CD1c-positive myeloid dendritic cell (primary cell): ENCODE results near the gene TRAF2.
"Not testable (repeated sequence)": the region's sequence is repeated elsewhere in the genome, so short reads cannot be mapped to it uniquely, and the experiment has no call there.

Experiments used
- DNase-seq: peaks from one replicate; pipeline ENCODE4 v3.0.0-alpha.2; 2016; ENCODE audit errors: extremely low spot score

The TRAF2 gene

GRCh38 chr9:136885950-136886578, at the start of gene TRAF2:
Gene TRAF2 (plus strand): TSS chr9:136886516. CDS start chr9:136898741, 12,225 bp downstream.
- DNase-seq, result peak; percentile 100

DNA sequence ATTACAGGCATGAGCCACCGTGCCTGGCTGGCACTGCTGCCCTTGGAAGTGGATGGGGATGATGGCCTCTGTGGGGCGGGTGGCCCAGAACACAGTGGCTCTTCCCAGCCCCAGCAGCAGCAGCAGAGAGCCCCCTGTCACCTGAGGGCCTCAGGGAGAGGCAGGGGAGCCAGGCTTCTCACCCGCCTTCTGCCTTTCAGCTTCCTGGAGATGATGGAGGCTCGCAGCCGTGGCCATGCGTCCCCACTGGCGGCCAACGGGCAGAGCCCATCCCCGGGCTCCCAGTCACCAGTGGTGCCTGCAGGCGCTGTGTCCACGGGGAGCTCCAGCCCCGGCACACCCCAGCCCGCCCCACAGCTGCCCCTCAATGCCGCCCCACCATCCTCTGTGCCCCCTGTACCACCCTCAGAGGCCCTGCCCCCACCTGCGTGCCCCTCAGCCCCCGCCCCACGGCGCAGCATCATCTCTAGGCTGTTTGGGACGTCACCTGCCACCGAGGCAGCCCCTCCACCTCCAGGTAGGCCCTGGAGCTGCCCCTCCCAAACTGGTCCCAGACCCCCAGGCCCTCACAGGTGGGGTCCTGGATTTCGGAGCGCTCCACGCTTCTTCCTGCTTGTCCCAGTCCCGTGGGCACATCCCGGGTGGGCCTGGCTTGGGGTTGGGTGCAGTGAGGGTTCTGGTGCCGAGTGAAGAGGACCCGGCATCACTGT, 49.0 kb upstream of the TRAF2 start:
- no peak for DNase-seq

DNA sequence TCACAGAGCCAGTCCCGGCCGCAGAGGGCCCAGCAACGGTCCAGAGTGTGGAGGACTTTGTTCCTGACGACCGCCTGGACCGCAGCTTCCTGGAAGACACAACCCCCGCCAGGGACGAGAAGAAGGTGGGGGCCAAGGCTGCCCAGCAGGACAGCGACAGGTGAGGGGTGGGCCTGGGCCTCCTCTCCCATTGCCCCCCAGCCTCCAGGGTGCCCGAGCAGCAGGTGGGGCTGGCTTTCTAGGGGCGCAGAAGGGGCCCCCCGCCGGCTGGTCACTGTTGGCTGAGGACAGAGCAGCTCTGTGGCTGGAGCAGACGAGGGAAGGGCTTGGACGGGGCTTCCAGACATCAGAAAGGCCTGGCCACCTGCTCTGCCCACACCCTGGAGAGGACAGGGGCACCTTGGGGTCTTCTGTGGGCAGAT, 48.4 kb upstream of the TRAF2 start:
- DNase-seq, result not testable (repeated sequence)

DNA sequence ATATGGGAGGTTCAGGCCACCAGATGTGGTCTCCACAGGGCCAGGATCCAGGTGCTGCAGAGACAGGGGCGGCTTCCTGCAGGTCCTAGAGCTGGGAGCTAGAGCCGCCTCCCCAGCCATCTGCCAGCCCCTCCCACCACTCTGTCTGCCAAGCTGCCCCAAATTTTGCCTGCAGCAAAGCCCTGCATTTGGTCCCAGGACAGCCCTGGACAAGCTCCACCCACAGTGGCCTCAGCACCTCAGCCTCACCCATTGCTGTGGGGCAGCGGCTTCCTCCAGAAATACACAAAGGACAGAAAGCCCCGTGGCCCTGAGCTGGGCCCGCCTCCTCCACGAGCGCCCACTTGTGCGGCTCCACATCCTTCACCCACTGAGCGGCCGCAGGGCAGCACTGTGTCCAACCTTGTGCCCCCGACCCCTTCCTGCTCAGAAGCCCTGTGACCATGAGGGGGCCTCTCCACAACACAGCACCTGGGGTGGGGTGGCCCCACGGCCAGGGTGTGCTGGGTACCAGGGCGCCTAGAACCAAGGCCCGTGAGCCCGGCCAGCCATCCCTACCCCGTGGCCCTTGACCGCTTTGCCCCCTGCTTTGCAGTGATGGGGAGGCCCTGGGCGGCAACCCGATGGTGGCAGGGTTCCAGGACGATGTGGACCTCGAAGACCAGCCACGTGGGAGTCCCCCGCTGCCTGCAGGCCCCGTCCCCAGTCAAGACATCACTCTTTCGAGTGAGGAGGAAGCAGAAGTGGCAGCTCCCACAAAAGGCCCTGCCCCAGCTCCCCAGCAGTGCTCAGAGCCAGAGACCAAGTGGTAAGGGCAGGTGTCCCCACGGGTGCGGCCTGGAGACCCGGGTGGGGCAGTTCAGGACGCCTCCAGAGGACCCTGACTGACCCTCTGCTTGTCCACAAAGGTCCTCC, 47.7 kb upstream of the TRAF2 start:
- DNase-seq, result no peak

DNA sequence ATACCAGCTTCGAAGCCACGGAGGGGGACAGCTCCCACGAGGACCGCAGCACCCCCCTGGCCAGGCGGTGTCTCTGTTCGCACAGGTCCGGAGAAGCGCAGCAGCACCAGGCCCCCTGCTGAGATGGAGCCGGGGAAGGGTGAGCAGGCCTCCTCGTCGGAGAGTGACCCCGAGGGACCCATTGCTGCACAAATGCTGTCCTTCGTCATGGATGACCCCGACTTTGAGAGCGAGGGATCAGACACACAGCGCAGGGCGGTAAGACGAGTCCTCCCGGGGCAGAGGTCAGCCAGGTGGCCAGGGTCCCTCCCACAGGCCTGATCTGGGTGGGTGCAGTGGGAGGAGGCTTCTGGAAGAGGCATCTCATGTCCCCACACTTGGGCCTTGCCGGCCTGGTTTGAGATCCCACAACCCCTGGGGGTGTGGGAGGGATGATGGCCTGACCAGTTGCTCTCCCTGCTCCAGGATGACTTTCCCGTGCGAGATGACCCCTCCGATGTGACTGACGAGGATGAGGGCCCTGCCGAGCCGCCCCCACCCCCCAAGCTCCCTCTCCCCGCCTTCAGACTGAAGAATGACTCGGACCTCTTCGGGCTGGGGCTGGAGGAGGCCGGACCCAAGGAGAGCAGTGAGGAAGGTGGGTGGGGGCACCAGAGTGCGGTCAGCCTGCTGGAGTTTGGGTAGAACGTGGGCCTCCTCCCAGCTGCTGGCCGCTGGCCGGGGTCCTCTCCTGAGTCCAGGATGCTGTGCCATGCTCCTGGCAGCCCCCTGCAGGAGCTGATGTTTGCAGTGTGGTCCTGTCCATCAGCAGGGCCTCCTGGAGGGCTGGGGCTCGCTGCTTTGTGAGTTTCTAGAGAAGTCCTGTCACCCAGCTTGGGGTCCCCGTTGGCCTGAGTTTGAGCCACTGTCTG, 46.8 kb upstream of the TRAF2 start:
- no peak for DNase-seq

- no peak for DNase-seq
Observed at GRCh38 chr9:136840140-136840876, 46.0 kb upstream of the TRAF2 start.

DNA sequence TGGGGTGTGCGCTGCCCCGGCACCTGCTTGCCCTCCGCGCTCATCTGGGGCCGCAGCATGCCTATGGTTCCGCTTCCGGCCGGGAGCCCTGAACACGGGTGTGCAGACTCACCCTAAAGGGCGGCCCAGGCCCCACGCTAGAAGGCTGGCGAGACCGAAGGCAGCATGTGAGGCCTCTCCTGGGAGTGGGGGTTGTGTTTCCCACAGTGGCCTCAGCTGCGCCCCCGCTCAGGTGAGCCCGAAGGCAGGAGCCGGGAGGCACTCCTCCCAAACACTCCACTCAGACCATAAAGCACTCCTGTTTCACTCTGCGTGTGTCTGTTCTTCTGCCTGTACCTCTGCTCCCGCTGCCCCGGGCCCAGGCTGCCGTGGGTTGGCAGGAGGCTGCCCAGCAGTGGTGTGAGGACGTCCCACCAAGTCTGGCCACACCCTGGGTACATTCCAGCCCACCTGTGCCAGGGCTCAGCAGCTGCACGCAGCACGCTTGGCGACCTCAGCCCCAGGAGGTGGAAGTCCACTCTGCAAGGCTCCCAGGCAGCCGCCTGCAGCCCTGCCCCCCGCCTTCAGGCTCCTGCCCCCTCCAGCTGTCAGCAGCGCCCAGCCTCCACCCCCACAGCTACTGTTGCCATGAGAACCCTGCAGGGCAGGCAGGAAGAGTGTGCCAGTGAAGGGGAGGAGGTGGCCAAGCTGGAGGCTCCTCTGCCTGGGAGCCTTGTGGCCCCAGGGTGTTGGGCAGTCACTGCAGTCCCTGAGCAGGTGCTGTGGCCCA, 45.3 kb upstream of the TRAF2 start:
- DNase-seq, result peak; percentile 8

- DNase-seq, result not testable (repeated sequence)
Observed at GRCh38 chr9:136841646-136842379, 44.5 kb upstream of the TRAF2 start.

DNA sequence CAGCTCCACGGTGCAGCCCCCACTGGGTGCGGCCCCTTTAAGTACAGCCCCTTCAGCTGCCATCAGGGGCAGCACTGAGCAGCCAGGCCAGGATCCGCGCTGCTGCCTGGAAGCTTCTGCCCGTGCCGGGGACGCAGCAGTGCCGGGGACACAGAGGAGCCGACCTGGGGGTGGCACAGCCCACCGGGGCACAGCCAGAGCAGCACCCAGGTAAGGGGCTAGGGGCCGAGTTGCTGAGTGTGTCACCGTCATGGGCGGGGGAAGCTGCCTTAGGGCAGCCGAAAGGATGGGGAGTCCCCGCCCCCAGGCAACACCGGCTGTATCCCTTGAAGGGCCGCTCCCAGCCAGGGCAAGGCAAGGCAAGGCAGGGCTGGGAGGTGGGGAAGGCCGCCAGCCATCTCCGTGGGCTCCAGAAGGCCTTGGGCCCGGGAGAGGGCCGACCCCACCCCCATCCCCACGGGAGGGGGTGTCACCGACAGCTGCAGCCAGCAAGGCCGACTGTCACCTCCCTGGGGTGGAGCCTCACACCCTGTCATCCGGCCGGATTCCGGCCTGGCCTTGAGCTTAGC, 43.9 kb upstream of the TRAF2 start, which contains the start of gene AJM1:
Gene AJM1, plus strand, starts transcription at position 99 of the 569 bp plus-strand sequence. CDS start 1,937 bp downstream, outside the sequence.
- DNase-seq, result peak; percentile 82

GRCh38 chr9:136843159-136843800, 43.0 kb upstream of the TRAF2 start:
- DNase-seq, result not testable (repeated sequence)

GRCh38 chr9:136843801-136844740, 42.2 kb upstream of the TRAF2 start:
- DNase-seq, result peak; percentile 29

GRCh38 chr9:136844761-136845464, 41.4 kb upstream of the TRAF2 start:
- peak; percentile 11 for DNase-seq

DNA sequence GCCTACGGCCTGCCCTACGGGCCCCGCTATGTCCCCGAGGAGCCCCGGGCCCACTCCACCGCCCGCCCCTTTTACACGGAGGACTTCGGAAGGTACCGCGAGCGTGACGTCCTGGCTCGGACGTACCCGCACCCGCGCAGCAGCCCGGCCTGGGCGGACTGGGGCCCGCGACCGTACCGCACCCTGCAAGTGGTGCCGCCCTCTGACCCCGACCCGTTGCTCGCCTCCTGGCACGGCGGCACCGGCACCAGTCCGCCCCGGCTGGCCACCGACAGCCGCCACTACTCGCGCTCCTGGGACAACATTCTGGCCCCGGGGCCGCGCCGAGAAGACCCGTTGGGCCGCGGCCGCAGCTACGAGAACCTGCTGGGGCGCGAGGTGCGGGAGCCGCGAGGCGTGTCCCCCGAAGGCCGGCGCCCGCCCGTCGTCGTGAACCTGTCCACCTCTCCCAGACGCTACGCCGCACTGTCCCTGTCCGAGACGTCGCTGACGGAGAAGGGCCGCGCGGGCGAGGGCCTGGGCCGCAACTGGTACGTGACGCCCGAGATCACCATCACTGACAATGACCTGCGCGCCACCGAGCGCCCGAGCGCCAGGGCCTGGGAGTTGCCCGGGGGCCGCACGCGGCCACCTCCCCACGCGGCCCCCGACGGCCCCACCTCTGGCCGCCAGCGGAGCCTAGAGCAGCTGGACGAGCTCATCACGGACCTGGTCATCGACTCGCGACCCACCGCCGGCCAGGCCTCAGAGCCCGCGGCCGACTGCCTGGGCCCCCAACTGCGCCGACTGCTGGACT, 40.7 kb upstream of the TRAF2 start:
- DNase-seq, result no peak

- peak; percentile 23 for DNase-seq
Observed at GRCh38 chr9:136846376-136847087, 39.8 kb upstream of the TRAF2 start.
